GM10847 (cell line): ENCODE data around the gene CLDN2.

ENCODE experiments used
- POLR2A ChIP-seq: IDR thresholded peaks from 2 replicates; pipeline ENCODE4 v1.6.1; 2011; ENCODE audit not compliant: insufficient read length; ENCODE audit errors: extremely low read depth

CLDN2 gene

GRCh38 chrX:106973433-106974149 is 53.4 kb downstream of the CLDN2 start:
- no peak for TF ChIP-seq POLR2A

GRCh38 chrX:106976416-106976815 is 56.2 kb downstream of the CLDN2 start:
- TF ChIP-seq POLR2A: no peak
